ENCODE data around the gene DGKI.

DNA sequence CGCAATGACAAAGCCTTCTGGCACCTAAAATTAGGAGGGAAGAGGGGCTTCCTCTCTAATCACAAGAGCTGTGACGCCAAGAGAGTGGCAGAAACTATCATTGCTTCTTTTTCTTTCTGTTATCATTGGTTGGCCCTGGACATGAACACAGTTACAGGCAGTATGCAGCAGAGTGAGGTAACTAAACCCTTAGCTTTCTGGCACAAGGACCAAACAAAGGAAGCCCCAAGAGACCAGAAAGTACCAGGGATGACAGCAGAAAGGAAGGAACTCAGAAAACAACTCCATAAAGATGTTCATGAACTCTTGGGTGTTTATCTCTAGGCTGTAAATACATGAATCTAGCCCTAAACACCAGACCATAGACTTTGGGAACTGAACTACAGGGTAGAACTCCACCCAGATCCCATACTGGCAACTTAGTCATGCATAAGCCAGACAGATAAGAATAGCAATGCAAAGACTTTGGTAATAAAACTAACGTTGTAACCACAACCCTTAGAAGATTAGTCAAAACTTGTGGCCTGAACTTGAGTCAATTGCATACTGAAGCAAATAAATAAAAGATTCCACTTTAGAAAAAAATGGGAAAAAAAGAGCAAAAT, 307.6 kb downstream of the DGKI start:
- TF ChIP-seq, protein P1, sequence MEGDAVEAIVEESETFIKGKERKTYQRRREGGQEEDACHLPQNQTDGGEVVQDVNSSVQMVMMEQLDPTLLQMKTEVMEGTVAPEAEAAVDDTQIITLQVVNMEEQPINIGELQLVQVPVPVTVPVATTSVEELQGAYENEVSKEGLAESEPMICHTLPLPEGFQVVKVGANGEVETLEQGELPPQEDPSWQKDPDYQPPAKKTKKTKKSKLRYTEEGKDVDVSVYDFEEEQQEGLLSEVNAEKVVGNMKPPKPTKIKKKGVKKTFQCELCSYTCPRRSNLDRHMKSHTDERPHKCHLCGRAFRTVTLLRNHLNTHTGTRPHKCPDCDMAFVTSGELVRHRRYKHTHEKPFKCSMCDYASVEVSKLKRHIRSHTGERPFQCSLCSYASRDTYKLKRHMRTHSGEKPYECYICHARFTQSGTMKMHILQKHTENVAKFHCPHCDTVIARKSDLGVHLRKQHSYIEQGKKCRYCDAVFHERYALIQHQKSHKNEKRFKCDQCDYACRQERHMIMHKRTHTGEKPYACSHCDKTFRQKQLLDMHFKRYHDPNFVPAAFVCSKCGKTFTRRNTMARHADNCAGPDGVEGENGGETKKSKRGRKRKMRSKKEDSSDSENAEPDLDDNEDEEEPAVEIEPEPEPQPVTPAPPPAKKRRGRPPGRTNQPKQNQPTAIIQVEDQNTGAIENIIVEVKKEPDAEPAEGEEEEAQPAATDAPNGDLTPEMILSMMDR (IDR thresholded peaks at IDR 0.05; ENCODE audit: low read length) = no peak
- TF ChIP-seq EZH2 (IDR thresholded peaks at IDR 0.05; ENCODE audit: borderline replicate concordance, low read length) = no peak
